Hepatocyte (in vitro differentiated cells): Measurements from ENCODE around the gene ABCC6. TPM values are rescaled to one million over a fixed set of nuclear protein-coding genes. Genes with fewer than 3 reads are reported as not detected.

ENCODE experiments used
- DNase-seq: peaks from one replicate; pipeline ENCODE4 v3.0.0-alpha.2; 2016; ENCODE audit warnings: low spot score
- H2AFZ ChIP-seq: fragments of 200-600 bp; sonication (generic); 2 replicates; pipeline ENCODE4 v1.6.0; 2016; ENCODE audit warnings: antibody characterized with exemption, mild to moderate bottlenecking
- H3K27ac ChIP-seq: fragments of 200-600 bp; sonication (generic); 2 replicates; pipeline ENCODE4 v1.5.1; 2016; ENCODE audit warnings: mild to moderate bottlenecking
- H3K27me3 ChIP-seq: fragments of 200-600 bp; sonication (generic); 2 replicates; pipeline ENCODE4 v1.6.1; 2016
- H3K36me3 ChIP-seq: fragments of 200-600 bp; sonication (generic); replicated peaks from 2 replicates; pipeline ENCODE4 v1.5.1; 2016; ENCODE audit warnings: low read depth; ENCODE audit not compliant: insufficient read depth
- H3K4me1 ChIP-seq: fragments of 200-600 bp; sonication (generic); 2 replicates; pipeline ENCODE4 v1.5.1; 2016; ENCODE audit warnings: mild to moderate bottlenecking, moderate library complexity; ENCODE audit not compliant: insufficient read depth
- H3K4me2 ChIP-seq: fragments of 200-600 bp; sonication (generic); 2 replicates; pipeline ENCODE4 v1.6.0; 2016
- H3K4me3 ChIP-seq: fragments of 200-600 bp; sonication (generic); 2 replicates; pipeline ENCODE4 v1.5.1; 2016; ENCODE audit warnings: mild to moderate bottlenecking
- H3K79me2 ChIP-seq: fragments of 200-600 bp; sonication (generic); 2 replicates; pipeline ENCODE4 v1.6.0; 2017; ENCODE audit warnings: mild to moderate bottlenecking
- H3K9me2 ChIP-seq: fragments of 200-600 bp; sonication (generic); replicated peaks from 2 replicates; pipeline ENCODE4 v1.6.0; 2017; ENCODE audit warnings: mild to moderate bottlenecking; ENCODE audit not compliant: insufficient read depth
- H3K9me3 ChIP-seq: fragments of 200-600 bp; sonication (generic); 2 replicates; pipeline ENCODE4 v1.5.1; 2016; ENCODE audit warnings: low read depth, mild to moderate bottlenecking
- H4K20me1 ChIP-seq: fragments of 200-600 bp; sonication (generic); 2 replicates; pipeline ENCODE4 v1.6.0; 2016; ENCODE audit warnings: mild to moderate bottlenecking; ENCODE audit not compliant: insufficient read depth, poor library complexity, severe bottlenecking
- EZH2 ChIP-seq: fragments of 200-600 bp; sonication (generic); IDR thresholded peaks from 2 replicates; pipeline ENCODE4 v1.6.1; 2016; ENCODE audit warnings: antibody characterized with exemption, mild to moderate bottlenecking, borderline replicate concordance
- EZH2phosphoT487 ChIP-seq: fragments of 200-600 bp; sonication (generic); IDR thresholded peaks from one replicate; pipeline ENCODE4 v1.6.1; 2018; ENCODE audit warnings: antibody characterized with exemption, mild to moderate bottlenecking, low read depth, moderate library complexity; ENCODE audit not compliant: unreplicated experiment, severe bottlenecking
- WGBS: methylation state at CpG from one replicate; pipeline ENCODE4 v1.1.6; 2016; ENCODE audit warnings: low lambda C conversion rate; ENCODE audit errors: missing lambda C conversion rate; 5-methylcytosine and 5-hydroxymethylcytosine counted together
- polyA plus RNA-seq: library from polyadenylated mRNA; unstranded; fragments of >200 nt; fragmentation: Nextera tagmentation; extraction: Ambion mirVana; gene quantifications from 2 replicates; pipeline ENCODE4 v1.2.1, GENCODE V29; 2016
- total RNA-seq: library from RNA; depleted of rRNA; stranded (reverse); fragments of >200 nt; gene quantifications from 2 replicates; pipeline ENCODE4 v1.2.3, GENCODE V29; 2014
- TF ChIP-seq, protein P1 (sequence below): fragments of 200-600 bp; sonication (generic); IDR thresholded peaks from 2 replicates; pipeline ENCODE4 v1.5.1; 2016; ENCODE audit warnings: antibody characterized with exemption, mild to moderate bottlenecking; ENCODE audit not compliant: poor library complexity

Gene ABCC6
- total and polyA plus RNA-seq, 2 experiments from 2014 or later = 41.2 to 46.8 TPM

DNA sequence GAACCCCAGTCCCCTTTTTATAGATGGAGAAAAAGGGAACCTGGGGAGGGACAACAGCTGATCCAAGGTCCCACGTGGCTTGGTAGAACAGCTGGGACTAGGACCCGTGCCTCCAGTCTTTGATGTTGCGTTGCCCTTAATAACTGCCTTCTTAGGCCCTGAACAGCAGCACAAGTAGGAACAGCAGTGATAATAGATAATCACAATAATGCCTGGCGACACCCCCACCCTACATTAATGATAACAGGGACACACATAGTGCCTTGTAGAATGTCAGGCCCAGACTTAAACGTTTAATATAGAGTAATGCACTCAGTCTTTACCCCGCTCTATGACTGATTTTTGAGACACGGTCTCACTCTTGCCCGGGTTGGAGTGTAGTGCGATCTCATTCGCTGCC lies 96.4 kb downstream of the ABCC6 start:
- H3K27me3 ChIP-seq = no peaks in the 10 kb centered on the region
- no peaks in the 10 kb centered on the region for H4K20me1 ChIP-seq
- H3K4me1 ChIP-seq = no peaks in the 10 kb centered on the region
- no peak overlapping the region for H3K27ac ChIP-seq
- WGBS = 81% methylated on average over 10 of the region's 10 CpGs
- H3K9me3 ChIP-seq = no peaks in the 10 kb centered on the region
- H3K4me2 ChIP-seq = no peak overlapping the region
- no peaks in the 10 kb centered on the region for H3K79me2 ChIP-seq
- TF ChIP-seq EZH2phosphoT487 = no peak
- TF ChIP-seq, protein P1, sequence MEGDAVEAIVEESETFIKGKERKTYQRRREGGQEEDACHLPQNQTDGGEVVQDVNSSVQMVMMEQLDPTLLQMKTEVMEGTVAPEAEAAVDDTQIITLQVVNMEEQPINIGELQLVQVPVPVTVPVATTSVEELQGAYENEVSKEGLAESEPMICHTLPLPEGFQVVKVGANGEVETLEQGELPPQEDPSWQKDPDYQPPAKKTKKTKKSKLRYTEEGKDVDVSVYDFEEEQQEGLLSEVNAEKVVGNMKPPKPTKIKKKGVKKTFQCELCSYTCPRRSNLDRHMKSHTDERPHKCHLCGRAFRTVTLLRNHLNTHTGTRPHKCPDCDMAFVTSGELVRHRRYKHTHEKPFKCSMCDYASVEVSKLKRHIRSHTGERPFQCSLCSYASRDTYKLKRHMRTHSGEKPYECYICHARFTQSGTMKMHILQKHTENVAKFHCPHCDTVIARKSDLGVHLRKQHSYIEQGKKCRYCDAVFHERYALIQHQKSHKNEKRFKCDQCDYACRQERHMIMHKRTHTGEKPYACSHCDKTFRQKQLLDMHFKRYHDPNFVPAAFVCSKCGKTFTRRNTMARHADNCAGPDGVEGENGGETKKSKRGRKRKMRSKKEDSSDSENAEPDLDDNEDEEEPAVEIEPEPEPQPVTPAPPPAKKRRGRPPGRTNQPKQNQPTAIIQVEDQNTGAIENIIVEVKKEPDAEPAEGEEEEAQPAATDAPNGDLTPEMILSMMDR = no peak
- no peak for TF ChIP-seq EZH2
- H3K9me2 ChIP-seq = no peaks in the 10 kb centered on the region
- no peaks in the 10 kb centered on the region for H3K36me3 ChIP-seq
- no peak overlapping the region for H3K4me3 ChIP-seq
- no peak for DNase-seq
- H2AFZ ChIP-seq = no peak overlapping the region

DNA sequence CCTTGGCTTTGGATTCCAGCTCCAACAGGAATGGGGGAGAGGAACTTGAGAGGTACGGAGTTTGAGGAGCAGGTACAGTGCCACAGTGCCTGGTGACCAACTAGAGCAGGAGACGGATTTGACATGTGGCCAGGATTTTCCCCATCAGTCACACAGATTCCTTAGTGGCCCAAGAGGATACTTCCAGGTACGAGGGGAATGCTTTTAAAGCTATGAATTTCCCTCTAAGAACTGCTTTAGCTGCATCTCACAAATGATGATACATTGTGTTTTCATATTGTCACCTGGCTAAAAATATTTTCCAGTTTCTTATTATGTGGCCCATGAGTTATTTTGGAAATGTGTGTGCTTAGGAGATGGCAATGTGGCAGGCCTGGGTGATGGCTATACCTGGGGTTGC lies 98.3 kb downstream of the ABCC6 start:
- 99% methylated on average over 3 of the region's 3 CpGs for WGBS
- Histone ChIP-seq H3K9me3 (no peaks in the 10 kb centered on the region), H4K20me1 (no peaks in the 10 kb centered on the region), H3K79me2 (no peaks in the 10 kb centered on the region), H3K4me2 (no peak overlapping the region), H3K27me3 (no peaks in the 10 kb centered on the region), H3K9me2 (no peaks in the 10 kb centered on the region), H3K4me1 (no peaks in the 10 kb centered on the region), H2AFZ (no peak overlapping the region), H3K36me3 (no peaks in the 10 kb centered on the region), H3K4me3 (no peak overlapping the region), H3K27ac (no peak overlapping the region)
- TF ChIP-seq EZH2 = no peak
- TF ChIP-seq, protein P1 = no peak
- no peak for TF ChIP-seq EZH2phosphoT487
- DNase-seq = no peak

DNA sequence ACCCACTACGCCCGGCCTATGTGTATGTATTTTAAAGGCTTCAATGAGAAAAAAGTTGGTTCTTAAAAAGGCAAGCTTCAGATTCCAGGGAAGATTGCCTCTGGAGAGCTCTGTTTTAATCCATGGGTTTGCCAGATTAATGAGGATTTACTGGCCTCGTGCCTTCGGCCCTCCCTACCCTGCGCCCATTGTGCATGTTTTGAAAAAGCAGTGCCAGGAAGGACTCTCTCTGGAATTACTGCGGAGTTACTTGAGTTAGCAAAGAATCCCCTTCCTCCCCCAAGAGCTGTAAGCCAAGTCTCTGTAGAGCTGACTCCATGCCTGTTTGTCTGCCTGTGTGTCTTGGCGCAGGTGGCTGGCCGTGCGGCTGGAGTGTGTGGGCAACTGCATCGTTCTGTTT lies 98.9 kb downstream of the ABCC6 start:
- WGBS = over 99% methylated on average over 10 of the region's 10 CpGs
- no peak for TF ChIP-seq EZH2phosphoT487
- TF ChIP-seq, protein P1 = no peak
- TF ChIP-seq EZH2 = no peak
- H3K9me2 ChIP-seq = no peaks in the 10 kb centered on the region

DNA sequence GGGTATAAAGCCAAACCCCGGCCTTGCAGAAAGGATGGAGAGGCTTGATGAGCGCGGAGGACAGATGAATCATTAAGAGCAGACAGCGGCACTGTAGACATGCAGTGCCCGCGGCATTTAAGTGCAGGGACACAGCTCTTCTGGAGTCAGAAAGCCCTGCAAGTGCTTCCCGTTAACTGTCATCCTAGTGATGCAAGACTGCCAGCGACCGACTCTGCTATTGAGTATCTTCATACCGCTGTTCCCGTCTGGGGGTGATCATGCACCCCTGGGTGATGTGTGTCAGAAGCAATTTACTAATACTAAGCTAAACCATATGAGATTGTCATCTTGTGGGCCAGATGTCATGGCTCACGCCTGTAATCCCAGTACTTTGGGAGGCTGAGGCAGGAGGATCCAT lies 101.0 kb downstream of the ABCC6 start:
- Histone ChIP-seq H3K27ac (no peak overlapping the region), H3K9me3 (no peaks in the 10 kb centered on the region), H3K4me3 (no peak overlapping the region), H2AFZ (no peak overlapping the region), H4K20me1 (no peaks in the 10 kb centered on the region), H3K9me2 (no peaks in the 10 kb centered on the region), H3K27me3 (no peaks in the 10 kb centered on the region), H3K4me2 (no peak overlapping the region), H3K36me3 (no peaks in the 10 kb centered on the region), H3K79me2 (no peaks in the 10 kb centered on the region), H3K4me1 (no peaks in the 10 kb centered on the region)
- TF ChIP-seq, protein P1 = no peak
- TF ChIP-seq EZH2phosphoT487 (no peak), EZH2 (no peak)
- no peak for DNase-seq
- WGBS = 99% methylated on average over 12 of the region's 12 CpGs

More for the DNA sequence above, 98.9 kb downstream of the ABCC6 start:
- no peaks in the 10 kb centered on the region for H3K36me3 ChIP-seq
- H2AFZ ChIP-seq = no peak overlapping the region
- H3K4me2 ChIP-seq = no peak overlapping the region
- no peaks in the 10 kb centered on the region for H3K79me2 ChIP-seq
- H3K27me3 ChIP-seq = no peaks in the 10 kb centered on the region
- no peaks in the 10 kb centered on the region for H3K4me1 ChIP-seq
- no peaks in the 10 kb centered on the region for H3K9me3 ChIP-seq
- H4K20me1 ChIP-seq = no peaks in the 10 kb centered on the region
- no peak overlapping the region for H3K4me3 ChIP-seq
- H3K27ac ChIP-seq = no peak overlapping the region
- no peak for DNase-seq
